ENCODE results near the gene IRAK2.
"Not testable (repeated sequence)": the region's sequence is repeated elsewhere in the genome, so short reads cannot be mapped to it uniquely, and the experiment has no call there.

Gene IRAK2

GRCh38 chr3:10255835-10256234, 91.1 kb downstream of the IRAK2 start:
- DNase-seq = no peak

GRCh38 chr3:10259036-10259435, 94.3 kb downstream of the IRAK2 start:
- no peak for DNase-seq

GRCh38 chr3:10259798-10260197, 95.1 kb downstream of the IRAK2 start:
- no peak for DNase-seq

DNA sequence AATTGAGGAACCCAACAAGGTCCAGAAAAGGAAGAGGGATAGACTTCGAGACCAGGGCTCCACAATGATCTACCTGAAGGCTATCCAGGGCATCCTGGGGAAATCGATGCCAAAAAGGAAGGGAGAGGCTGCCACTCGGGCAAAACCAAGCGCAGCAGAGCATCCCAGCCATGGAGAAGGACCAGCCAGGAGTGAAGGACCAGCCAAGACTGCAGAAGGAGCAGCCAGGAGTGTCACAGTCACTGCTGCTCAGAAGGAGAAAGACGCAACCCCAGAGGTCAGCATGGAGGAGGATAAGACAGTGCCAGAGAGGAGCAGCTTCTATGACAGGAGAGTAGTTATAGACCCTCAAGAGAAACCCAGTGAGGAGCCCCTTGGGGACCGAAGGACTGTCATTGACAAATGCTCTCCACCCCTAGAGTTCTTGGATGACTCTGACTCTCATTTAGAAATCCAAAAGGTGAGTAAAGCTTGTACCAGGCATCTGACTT, 95.5 kb downstream of the IRAK2 start:
- no peak for DNase-seq

- DNase-seq = no peak
Measured at GRCh38 chr3:10262027-10262426, 97.3 kb downstream of the IRAK2 start.

DNA sequence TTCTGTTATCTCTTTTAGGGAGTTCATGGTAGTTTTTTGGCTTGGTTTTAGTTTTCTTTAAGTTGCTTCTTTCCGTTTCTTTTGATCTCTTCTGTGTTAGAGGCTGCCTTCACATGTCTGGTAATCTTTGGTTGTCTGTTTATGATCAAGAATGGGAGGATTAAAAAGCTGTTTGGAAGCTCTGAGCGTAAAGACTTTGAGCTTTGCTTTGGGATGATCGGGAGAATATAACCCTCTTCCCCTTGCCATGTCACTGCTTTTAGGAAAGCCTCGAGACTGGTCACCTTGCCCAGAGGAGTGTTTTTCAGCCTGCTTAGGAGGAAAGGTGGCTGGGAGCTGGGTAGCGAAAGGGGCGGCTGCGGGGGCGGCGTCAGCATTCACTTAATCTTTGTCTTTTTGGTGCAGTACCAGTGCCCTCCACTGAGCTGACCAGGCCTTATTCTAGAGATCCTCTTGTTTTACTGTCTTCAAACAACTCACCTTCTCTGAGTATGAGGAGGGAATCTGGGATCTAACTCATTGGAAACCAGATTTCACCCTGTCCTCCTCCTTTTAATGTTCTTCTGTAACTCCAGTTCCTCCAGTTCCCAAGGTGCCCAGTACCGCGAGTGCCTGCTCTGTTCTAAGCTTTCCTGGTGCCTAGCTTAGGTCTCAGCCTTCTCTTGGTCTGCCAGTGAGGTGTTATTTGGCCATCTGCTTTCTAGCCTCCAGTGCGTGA, 99.1 kb downstream of the IRAK2 start:
- no peak for DNase-seq

DNA sequence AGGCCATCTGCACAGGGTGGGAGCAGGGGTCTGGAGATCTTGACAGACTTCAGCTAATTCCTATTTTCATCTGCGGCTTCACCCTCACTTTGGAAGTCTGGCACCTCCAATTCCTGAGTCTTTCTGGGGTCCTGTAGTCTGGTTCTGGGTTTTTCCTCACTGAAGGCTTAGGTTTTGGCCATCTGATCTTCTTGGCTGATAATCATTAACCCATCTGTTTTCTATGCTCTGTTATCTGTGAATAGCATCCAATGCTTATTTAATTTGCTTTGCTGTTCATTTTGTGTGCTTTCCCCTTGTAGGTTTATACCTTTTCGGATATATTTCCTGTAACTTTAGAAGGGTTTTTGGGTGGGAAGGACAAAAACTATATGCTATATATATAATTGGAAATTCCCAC, 101.1 kb downstream of the IRAK2 start:
- DNase-seq = no peak

GRCh38 chr3:10266936-10267335, 102.2 kb downstream of the IRAK2 start:
- not testable (repeated sequence) for DNase-seq

- DNase-seq = no peak
Measured at GRCh38 chr3:10268116-10268515, 103.4 kb downstream of the IRAK2 start.

DNA sequence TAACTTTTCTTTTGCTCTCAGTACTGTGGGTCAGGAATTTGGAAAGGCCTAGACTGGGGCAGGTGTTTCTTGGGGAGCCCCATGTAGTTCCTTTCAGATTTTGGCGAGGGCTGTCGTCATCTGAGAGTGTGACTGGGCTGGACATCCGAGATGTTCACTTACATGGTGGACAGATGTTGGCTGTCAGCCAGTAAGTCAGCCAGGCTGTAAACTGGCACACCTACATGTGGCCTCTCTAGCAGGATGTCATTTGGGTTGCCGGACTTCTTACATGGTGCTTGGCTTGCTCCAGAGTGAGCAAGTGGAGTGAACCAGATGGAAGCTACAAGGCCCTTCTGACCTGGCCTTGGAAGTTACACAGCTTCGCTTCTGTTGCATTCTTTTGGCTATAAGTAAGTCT, 104.2 kb downstream of the IRAK2 start:
- no peak for DNase-seq

GRCh38 chr3:10269443-10269842, 104.7 kb downstream of the IRAK2 start:
- DNase-seq = no peak

- not testable (repeated sequence) for DNase-seq
Measured at GRCh38 chr3:10272476-10272875, 107.8 kb downstream of the IRAK2 start.

DNA sequence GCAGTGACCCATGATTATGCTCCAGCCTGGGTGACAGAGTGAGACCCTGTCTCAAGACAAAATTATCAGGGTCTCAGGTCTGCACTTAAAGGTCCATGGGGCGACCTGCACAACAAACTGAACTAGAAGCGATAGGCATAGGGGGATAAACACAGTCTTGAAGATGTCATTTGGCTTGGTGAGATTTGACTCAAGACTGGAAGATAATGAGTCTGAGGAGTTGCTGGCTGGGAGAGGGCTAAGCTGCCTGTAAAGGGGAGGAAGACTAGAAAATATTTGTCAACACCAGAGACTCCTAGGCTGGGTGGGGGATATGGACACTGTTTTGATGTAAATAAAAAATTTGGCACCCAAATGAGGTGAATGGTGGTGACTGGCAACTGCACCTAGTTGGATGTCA, 108.3 kb downstream of the IRAK2 start:
- DNase-seq = no peak

GRCh38 chr3:10273702-10274305, 109.1 kb downstream of the IRAK2 start:
- no peak for DNase-seq

GRCh38 chr3:10274601-10275000, 109.9 kb downstream of the IRAK2 start:
- DNase-seq = no peak

GRCh38 chr3:10277115-10277625, 112.5 kb downstream of the IRAK2 start:
- DNase-seq = no peak

DNA sequence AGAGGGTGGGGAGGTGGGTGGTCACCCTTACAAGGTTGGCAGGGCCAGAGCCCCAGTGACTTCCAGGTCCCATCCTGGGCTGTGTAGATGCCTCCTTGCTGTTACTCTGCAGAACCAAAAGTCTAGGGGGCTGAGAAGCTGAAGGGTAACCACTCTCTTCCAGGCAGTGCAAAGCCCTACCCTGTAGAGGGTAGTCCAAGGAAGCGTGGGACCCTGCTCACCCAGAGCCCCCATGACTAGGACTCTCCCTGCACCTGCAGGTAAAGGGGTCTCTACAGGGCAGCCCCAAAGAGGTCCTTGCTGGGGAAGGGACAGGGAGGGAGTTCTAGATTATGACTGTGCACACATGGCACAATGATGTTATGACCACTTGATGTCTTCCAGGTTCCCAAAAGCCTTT, 113.8 kb downstream of the IRAK2 start:
- no peak for DNase-seq

GRCh38 chr3:10279384-10280176, 114.9 kb downstream of the IRAK2 start:
- no peak for DNase-seq

DNA sequence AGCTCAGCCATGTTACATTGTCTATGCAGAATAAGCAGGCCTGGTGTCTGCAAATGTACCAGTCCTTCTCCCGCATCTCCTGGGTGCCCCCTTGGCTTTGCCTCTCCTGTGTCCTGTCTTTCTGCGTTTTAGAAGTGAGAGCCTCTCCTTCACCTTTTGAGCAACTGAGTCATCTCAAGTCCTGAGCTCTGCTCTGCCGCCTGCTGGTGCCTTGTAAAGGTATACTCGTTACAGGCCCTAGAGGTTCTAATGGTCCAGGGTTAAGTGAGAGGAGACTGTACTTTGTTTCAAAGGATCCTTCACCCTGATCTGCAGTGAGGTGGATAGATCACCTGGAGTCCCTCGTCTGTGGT, 115.4 kb downstream of the IRAK2 start:
- DNase-seq = no peak

DNA sequence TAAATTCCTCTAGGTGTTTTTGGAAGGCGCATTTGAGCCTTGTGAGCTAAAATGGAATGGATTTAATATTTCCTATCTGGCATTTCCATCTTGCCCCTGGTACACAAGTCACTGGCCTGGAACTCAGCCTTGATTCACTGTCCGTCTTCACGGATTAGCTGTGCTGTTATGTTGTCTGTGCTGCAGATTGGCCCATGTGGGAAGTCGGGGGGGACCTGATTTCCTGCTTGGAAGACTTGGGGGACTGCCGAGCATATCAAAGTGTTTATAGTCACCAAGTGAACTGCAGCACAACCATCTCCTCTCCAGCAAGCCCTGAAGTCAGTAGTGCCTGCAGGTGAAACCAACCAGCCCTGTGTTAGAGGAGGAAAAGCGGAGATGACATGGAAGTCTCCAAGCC, 115.9 kb downstream of the IRAK2 start:
- no peak for DNase-seq

- DNase-seq = no peak
Measured at GRCh38 chr3:10281951-10282350, 117.2 kb downstream of the IRAK2 start.

DNA sequence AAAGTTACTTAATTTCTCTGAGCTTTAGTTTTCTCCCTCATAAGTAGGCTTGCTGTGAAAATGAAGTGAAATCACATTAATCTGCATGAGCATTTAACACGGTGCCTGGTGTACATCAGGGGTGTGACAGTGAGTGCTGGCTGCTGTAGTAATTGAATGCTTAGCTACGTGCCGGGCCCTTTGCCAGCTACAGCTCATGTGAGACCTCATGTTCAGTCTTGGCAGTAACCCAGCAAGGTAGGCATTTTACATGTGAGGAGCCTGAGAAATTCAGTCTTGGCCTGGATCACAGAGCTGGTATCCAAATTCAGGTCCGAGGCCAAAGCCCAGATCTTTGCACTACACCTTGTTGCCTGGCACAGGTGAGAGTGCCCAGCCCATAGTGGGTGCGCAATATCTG, 118.9 kb downstream of the IRAK2 start:
- peak; percentile 14 for DNase-seq

- DNase-seq = no peak
Measured at GRCh38 chr3:10284496-10284895, 119.8 kb downstream of the IRAK2 start.
